Measurements from ENCODE around the gene RIOK3. TPM values are rescaled to one million over a fixed set of nuclear protein-coding genes. Genes with fewer than 3 reads are reported as not detected.

RIOK3 gene
- total RNA-seq, 1 donor from 2014 or later, result 30.0 TPM

- DNase-seq (ENCODE audit: low read depth), result no peak
- H3K4me3 ChIP-seq (ENCODE audit: low read depth, low read length), result no peak overlapping the region
- no peak for TF ChIP-seq CTCF (conservative IDR thresholded peaks at IDR 0.05; ENCODE audit: low read depth, low read length)
These were observed 2.1 kb upstream of the RIOK3 start for GRCh38 chr18:23451011-23451410.

- DNase-seq (ENCODE audit: low read depth), result no peak
- no peak for TF ChIP-seq CTCF (conservative IDR thresholded peaks at IDR 0.05; ENCODE audit: low read depth, low read length)
- H3K4me3 ChIP-seq (ENCODE audit: low read depth, low read length), result no peak overlapping the region
These were observed 1.6 kb upstream of the RIOK3 start for GRCh38 chr18:23451491-23451890.

- DNase-seq (ENCODE audit: low read depth), result no peak
- H3K4me3 ChIP-seq (ENCODE audit: low read depth, low read length), result peak overlapping the region; percentile 97
- no peak for TF ChIP-seq CTCF (conservative IDR thresholded peaks at IDR 0.05; ENCODE audit: low read depth, low read length)
These were observed 750 bp upstream of the RIOK3 start for GRCh38 chr18:23452347-23452727.

- no peak for TF ChIP-seq CTCF (conservative IDR thresholded peaks at IDR 0.05; ENCODE audit: low read depth, low read length)
- peak overlapping the region; percentile 97 for H3K4me3 ChIP-seq (ENCODE audit: low read depth, low read length)
- DNase-seq (ENCODE audit: low read depth), result no peak
These were observed 582 bp downstream of the RIOK3 start for GRCh38 chr18:23453680-23454058.

GRCh38 chr18:23456835-23457234 lies 3.7 kb downstream of the RIOK3 start:
- no peak for TF ChIP-seq CTCF (conservative IDR thresholded peaks at IDR 0.05; ENCODE audit: low read depth, low read length)
- no peak for DNase-seq (ENCODE audit: low read depth)

GRCh38 chr18:23458830-23459529 lies 5.9 kb downstream of the RIOK3 start:
- no peak for DNase-seq (ENCODE audit: low read depth)
- no peak for TF ChIP-seq CTCF (conservative IDR thresholded peaks at IDR 0.05; ENCODE audit: low read depth, low read length)
- no peak overlapping the region for H3K4me3 ChIP-seq (ENCODE audit: low read depth, low read length)

More at GRCh38 chr18:23456835-23457234, 3.7 kb downstream of the RIOK3 start:
- H3K4me3 ChIP-seq (ENCODE audit: low read depth, low read length), result no peak overlapping the region

GRCh38 chr18:23459530-23459921 lies 6.4 kb downstream of the RIOK3 start:
- TF ChIP-seq CTCF (conservative IDR thresholded peaks at IDR 0.05; ENCODE audit: low read depth, low read length), result no peak
- H3K4me3 ChIP-seq (ENCODE audit: low read depth, low read length), result no peak overlapping the region
- DNase-seq (ENCODE audit: low read depth), result no peak
